ENCODE measurements around the gene EMP1.
"Not testable (repeated sequence)": the region's sequence is repeated elsewhere in the genome, so short reads cannot be mapped to it uniquely, and the experiment has no call there.

Gene EMP1

DNA sequence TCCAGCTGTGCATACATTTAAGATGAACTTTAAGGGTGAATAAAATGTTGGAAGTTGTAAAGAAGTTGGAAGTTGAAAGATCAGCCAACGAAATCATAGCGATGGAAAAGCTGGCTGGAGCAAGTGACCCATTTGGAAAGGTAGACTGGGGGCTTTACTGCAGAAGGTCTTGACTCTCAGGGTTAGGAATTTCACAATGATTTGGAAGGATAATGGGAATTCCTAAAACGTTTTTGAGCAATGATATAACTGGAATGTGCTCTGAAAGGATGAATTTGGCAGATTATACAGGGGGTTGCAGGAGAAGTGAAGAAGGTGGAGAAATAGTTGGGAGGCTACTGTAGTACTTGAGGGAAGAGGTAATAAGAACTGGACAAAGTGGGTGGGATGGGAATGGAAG lies 27.4 kb downstream of the EMP1 start:
- no peak for DNase-seq

DNA sequence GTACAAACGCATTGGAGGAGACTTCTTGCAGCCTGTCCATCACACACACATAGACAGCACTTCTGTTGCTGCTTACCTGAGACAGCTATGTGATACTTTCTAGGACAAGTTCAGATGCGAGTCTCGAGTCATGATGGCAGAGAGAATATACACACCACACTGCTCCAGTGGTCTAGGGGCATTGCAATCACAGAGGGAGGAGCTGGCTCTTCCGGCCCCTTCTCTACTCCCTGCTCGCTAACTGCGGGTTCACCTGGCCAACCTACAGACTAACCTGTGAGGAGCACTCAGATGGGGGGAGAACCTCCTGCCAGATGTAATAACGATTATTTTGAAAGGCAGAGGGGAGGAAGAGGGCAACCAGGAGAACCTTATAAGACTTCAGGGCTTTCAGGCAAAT lies 30.7 kb downstream of the EMP1 start:
- no peak for DNase-seq

DNA sequence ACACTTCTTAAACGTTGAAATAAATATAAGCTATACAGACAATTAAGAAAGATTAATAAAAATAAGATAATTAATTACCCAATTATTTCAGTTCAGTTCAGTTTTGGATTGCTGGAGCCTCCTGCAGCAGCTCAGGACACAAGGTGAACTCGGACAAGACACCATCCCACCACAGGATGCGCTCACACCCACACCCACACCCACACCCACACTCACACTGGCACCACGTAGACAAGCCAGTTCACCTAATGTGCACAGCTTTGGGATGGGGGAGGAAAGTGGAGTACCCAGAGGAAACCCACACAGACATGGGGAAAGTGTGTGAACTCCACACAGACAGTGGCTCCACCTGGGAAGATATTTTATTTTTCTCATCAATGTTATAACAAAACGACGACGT lies 32.1 kb downstream of the EMP1 start:
- DNase-seq = no peak

DNA sequence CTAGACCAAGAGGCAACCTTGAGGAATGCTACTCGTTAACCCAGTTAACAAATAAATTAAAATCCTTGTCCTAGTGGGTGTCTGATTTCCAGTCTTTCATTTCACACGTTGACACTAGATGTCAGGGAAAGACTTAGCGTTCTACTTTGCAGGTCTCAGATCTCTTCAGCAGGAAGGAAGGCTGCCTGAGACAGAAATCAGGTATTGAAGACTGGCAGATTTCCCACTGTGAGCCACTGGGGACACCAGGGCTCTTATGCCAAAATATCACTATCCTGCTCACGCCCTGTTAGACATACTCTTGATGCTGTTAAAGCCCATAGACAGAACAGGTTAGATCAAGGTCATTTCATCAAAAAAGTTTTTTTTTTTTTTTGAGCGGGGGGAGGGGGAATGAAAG lies 33.0 kb downstream of the EMP1 start:
- DNase-seq = no peak

DNA sequence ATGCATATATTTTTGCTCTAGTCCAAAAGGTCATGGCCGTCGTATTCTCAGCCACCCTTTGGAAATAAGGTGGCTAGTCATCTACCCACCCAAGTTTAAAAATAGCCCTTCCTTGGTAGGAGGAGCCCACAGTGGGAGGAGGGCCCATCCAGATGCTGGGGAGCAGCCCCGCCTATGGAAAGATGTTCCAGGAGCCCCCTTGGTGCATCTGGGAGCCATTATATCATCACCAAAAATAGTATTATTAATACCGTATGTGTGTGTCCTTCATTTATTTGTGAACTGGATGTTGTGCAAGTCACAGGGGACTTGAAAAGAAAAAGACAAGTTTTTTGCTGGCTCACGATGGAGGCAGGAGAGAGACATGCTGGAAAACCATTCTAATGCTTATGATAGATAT lies 34.0 kb downstream of the EMP1 start:
- DNase-seq = no peak

DNA sequence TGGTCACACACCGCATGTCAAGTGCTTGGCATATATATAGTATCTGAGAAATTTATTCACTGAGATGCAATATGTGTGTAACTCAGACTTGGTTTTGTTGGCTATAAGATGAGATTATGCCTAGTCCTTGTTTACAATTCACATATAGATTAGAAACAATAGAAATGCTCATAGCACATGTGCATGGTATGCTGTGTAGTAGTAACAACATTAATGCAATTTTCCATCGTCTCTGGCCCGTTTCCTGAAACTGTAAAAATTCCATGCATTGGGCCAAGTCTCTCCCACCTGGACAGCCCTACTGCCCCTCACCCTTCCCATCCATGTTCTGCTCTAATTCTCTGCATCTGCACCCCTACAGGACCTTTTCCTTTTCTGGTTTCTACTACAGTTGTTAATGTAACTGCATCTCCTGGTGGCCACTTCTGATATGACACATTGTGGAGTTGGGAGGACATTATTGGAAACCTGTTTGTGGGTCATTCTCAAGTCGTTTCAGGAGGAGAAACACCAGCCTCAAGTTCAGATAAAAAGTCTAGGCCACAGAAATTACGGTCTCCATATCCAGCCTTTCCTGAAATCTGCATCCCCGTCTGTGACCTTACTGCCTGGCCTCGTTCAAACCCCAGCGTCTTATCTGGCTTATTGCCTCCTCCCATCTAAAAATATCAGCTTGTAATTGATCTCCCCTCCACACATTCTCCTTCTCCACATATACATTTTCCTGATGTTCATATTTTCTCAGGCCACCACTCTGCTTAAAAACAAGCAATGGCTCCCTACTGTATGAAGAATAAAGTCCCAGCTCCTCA lies 37.5 kb downstream of the EMP1 start:
- peak; percentile 58 for DNase-seq

DNA sequence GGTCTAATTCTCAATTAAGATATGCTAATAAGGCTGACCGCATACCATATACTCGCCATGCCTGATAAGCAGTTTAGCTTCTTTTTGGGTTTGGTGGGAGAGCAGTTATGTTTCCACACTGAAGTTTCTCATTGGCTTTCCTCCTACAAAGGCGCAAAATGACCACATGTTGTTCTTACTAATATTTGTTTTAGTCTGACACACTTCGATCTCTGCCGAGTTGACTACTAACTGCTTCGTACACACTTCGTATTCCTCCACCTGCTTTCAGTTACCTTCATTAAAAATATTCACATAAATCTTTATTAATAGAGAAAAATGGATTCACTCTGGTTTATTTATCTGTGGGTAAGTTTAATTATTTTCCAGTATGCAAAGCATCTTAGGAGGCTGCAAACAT lies 41.7 kb downstream of the EMP1 start:
- no peak for DNase-seq

DNA sequence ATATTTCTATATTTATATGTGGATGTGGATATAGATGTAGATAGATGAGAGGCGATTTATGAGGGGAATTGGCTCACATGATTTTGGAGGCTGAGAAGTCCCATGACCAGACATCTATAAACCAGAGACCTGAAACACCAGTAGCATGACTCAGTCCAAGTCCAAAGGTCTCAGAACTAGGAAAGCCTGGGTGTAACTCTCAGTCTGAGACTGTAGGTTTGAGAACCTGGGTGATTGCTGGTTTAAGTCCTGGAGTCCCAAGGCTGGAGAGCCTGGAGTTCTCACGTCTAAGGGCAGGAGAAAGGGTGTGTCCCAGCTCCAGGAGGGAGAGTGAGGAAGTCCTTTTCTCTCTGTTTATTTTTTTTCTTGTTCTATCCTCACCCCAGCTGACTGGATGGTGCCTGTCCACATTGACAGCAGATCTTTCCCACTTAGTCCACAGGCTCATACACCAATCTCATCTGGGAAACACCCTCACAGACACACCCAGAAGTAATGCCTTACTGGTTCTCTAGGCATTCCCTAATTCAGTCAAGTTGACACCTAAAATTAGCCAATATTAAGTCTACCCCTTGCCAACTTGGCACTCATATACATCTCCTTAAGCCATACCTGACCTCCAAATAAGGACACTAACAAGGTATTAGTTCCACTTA lies 45.4 kb downstream of the EMP1 start:
- DNase-seq = no peak

DNA sequence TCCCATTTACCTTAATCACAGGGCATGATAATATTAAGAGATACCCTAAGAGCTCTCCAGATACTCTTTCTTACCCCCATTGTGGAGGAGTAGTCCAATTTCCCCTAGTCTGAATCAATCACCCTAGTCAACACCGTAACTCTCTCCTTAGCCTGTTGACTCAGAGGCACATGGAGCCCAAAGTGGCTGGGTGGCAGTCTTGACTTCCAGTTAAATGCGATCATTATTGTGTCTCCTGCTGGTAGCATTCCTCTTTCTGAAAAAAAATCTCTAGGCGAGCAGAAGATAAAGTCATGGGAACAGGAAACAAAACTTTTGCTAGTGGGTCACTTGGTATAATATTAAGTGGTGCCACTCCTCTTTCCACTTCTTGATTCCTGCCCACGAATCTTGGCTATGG lies 46.4 kb downstream of the EMP1 start:
- no peak for DNase-seq

DNA sequence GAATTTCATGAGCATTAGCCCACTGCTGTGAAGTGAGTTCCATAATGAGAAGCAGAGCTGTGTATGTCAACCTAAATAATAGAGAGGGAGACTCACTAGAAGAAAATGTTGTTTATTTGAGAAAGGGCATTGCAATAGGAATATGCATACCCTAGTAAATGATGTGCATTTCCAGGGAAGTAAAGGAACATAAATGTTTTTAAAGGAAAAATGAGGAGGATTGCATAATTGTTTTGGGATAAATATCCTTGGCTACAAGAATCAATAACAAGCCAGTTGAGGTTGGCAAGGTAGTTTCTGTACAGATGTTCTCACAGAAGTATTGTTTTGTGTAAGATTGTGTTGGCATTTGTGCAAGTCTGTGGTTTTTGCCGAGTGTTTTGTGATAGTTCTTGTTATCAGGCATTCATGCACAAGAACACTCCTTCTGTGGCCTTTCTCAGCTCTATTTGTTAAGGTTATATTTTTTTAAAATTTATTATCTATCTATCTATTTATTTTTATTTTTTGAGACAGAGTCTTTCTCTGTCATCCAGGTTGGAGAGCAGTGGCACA lies 47.1 kb downstream of the EMP1 start:
- no peak for DNase-seq

DNA sequence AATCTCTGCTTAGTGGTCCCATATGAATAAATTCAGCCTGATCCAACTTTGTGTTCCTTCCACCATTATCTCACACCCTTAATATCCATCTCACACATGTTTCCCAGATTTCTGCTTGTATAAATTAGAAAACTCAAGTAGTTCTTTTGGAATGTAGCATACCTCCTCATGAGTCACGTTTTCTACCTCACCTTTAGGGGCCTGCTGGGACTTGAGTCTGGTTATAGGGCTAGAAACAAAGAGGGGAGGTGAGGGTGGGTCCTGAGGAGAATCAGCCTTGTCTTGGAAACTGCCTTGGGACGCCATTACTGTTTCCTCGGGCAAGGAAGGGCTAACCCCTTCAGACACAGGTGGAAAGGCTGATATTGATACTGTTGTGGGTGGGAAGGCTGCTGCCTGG lies 51.1 kb downstream of the EMP1 start:
- DNase-seq = no peak

DNA sequence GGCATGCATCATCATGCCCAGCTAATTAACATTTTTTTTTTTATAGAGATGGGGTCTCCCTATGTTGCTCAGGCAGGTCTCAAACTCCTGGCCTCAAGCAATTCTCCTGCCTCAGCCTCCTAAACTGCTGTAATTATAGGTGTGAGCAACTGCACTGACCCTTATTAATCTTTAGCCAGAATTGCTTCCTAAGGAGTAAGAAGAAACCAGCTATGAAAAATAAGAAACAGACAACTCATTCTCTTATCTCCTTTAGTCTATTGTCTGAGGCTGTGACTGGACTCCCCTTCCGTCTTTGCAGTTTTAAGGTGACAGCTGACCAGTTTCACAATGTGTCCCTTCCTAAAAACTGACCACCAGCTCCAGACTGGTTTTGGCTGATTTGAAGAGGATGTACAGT lies 52.4 kb downstream of the EMP1 start:
- DNase-seq = no peak

DNA sequence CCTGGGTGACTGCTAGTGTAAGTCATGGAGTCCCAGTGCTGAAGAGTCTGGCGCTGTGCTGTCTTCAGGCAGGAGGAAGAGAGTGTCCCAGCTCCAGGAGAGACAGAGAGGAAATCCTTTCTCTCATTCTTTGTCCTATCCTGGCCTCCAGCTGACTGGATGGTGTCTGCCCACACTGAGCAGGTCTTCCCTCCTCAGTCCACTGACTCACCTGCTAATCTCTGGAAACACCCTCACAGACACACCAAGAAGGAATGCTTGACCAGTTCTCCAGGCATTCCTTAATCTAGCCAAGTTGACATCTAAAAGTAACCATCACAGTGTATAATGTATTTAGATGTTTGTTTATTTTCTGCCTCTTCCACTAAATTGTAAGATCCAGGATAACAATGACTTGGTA lies 53.9 kb downstream of the EMP1 start:
- DNase-seq = no peak

DNA sequence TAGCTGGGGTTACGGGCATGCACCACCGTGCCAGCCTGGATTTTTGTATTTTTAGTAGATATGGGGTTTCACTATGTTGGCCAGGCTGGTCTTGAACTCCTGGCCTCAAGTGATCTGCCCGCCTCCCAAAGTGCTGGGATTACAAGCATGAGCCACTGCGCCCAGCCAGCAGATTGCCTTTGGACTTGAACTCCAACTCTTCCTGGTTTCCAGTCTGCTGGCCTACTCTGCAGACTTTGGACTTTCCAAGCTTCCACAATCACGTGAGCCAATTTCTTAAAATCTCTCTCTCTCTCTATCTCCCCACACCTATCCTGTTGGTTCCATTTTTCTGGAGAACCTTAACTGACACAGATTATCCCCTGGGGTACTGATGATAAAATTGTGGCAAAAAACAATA lies 55.0 kb downstream of the EMP1 start:
- DNase-seq = no peak

DNA sequence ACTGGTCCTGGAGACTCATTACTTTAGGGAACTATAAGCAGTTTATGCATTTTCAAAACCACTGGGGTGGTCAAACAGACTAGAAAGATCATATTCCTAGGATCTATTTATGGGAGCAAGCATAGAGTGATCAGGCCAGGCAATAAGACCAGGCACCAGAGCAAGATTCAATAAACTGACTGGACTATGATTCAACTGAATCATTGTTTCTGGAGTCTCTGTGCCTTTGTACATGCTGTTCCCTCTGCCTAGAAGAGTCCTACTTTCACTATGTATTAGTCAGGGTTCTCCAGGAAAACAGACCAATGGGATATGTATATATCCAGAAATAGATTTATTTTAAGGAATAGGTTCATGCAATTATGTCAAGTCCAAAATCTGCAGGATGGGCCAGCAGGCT lies 55.5 kb downstream of the EMP1 start:
- no peak for DNase-seq

DNA sequence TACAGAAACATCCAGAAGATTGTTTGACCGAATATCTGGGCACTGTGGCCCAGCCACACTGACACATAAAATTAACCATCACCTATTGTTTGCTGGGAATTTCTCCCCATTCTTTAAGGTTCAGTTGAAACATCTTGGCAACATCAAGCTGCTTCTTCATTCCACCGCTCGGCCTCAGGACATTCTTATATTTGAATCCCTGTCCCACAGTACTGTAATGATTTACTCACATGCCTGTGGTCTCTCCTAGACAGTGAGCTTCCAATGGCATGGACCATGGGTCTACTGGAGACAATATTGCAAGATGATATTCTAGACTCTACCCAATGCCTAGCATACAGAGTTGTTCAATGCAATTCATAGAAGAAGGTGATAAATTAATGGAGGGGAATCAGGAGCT lies 56.1 kb downstream of the EMP1 start:
- DNase-seq = no peak

DNA sequence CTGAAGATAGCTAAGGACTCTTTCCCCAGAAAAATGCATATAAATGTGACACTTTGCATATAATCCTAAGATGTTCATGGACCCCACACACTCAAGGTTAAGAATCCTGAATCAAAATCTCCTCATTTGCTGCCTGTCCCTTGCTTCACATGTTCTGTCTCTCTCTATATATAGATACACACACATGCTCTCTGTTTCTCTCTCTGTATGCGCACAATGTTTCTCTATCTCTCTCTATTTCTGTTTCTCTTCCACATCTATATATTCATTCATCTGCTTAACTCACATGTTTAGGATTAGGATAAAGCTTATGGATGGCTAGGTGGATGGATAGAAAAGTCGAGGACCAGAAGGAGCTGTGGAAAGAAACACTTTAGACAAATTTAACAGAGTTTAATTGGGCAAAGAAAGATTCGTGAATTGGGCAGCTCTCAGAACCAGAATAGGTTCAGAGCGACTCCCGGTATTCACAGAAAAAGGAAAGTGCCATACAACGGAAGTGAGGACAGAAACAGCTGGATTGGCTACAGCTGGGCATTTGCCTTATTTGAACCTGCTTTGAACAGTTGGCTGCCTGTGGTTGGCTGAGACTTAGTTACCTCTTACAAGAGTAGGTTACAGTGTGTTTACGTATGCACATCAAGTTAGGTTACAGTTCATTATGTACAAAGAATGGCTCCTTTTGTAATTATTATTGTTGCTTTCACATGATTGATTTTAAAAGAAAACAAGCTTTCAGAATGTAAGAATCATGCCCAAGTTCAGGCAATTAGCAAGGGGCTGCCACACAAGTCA lies 57.6 kb downstream of the EMP1 start:
- no peak for DNase-seq

DNA sequence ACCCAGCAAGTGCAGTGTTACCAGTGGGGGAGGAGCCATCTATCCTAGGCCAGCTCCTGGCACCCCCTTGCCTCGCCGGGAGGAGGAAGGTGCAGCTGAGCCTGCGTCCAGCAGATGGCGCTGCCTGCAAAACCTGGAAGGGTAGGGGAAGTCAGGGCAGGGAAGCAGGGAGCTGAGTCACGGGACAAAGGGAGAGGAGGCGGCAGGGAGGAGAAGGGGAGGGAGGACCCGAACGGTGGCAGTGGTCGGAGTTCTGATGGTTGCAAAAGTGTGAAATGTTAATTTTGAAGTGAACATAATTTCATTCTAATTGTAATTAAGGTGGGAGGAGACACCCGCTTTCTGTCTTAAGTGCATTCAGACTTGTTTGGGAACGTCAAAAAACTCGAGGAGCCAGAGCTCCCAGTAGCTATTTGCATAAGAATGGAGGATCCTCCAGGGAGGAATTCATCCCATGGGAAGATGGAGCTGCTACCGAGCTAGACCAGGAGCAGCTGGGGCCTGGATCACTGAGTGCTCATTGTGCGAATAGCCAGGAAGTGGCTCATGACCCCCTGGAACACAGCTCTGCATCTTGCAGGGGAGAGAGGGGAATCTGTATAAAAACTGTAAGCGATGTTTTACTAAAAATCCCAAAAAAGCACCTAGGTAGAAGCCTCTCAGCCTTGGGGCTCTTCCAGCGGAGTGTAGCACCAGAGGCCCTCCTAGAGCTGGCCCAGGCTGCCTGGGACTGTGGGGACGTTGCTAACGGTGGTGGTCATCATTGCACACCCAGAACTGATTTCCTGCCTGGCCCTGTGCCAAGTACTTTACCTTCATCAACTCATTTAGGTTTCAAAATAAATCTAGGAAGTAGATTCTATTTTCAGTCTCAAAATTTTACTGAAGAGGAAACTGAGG lies 59.5 kb downstream of the EMP1 start:
- peak; percentile 93 for DNase-seq

DNA sequence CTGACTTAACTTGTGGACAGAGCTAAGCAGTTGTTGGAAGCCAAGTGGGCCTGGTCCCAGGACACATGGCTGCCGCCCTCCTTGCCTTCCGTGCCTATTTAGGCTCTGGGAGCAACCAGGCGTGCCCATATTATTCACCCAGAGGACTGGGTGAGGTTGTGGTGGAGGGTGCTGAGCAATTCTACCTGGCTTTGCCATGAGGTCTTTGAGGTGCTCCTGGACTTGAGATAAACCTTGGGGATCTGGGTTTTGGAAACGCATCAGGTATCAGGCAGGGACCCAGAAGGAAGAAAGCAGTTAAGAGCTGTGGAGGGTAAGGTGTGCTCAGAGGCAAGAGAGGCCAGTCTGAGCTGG lies 60.1 kb downstream of the EMP1 start:
- no peak for DNase-seq

DNA sequence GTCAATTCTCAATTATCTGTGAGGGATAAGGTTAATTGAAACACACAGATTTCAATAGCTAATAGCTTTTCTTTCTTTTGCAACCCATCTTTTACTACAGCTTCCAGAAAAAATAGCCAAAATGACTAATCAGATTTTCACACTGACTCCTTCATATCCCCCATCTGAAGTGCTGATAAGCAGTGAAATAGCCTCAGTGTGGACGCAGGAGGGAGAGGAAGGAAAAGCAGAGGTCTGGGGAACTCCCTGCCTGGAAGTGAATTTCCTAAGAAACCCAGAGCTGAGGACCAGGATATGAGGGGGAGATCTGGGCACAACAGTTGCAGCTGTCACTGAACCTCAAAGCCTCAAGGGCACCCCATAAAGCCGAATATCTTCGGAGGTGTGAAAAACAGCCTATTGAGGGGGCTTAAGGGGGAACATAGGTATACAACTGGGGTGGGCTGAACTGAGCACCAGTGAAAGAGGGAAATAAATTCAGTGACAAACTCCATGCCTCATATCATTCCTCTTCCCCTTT lies 60.9 kb downstream of the EMP1 start:
- DNase-seq = no peak

DNA sequence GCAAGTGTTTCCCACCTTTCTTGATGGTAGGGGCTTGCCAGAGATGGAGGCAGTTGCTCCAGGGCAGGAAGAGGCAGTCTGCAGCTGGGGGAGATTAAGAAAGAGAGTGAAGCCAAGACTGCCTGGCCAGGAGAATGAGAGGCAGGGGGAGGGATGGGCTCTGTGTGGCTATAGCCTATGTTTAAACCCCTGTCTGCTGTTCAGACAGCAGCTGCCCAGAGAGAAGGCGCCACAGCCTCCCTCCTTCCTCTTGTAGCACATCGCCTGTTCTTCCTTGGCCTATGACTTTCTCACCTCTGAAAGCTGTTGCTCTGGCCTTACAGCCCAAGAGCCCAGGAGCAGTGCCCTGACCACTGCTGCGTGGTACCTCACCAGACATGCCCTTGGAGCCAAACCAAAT lies 61.7 kb downstream of the EMP1 start:
- no peak for DNase-seq

DNA sequence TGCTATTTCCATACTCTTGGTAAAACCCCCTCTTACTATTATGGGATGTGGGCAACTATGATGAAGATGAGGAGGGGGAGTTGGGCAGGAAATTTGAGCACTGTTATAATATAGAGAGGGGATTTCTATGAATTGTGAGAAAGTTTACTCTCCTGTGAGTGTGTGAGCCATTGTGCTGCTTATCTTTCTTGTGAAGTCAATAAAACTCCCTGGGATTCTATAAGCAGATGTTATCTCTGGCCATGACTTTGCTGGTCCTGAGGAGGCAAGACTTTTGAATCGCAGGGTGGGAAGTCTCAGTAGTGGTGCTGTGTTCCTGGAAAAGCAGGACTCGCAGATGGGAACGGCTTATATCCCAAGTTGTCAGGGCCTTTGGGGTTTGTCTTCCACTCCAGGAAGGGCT lies 62.2 kb downstream of the EMP1 start:
- DNase-seq = no peak

DNA sequence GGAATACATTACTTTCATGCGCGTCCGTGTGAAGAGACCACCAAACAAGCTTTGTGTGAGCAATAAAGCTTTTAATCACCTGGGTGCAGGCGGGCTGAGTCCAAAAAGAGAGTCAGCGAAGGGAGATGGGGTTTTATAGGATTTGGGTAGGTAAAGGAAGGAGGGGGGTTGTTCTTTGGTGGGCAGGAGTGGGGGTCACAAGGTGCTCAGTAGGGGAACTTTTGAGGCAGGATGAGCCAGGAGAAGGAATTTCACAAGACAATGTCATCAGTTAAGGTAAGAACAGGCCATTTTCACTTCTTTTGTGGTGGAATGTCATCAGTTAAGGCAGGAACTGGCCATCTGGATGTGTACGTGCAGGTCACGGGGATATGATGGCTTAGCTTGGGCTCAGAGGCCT lies 63.1 kb downstream of the EMP1 start:
- not testable (repeated sequence) for DNase-seq

Measured in OCI-M1 (cell line).